ENCODE results near the gene QRFPR.
"Not testable (repeated sequence)": the region's sequence is repeated elsewhere in the genome, so short reads cannot be mapped to it uniquely, and the experiment has no call there.

Gene QRFPR

DNA sequence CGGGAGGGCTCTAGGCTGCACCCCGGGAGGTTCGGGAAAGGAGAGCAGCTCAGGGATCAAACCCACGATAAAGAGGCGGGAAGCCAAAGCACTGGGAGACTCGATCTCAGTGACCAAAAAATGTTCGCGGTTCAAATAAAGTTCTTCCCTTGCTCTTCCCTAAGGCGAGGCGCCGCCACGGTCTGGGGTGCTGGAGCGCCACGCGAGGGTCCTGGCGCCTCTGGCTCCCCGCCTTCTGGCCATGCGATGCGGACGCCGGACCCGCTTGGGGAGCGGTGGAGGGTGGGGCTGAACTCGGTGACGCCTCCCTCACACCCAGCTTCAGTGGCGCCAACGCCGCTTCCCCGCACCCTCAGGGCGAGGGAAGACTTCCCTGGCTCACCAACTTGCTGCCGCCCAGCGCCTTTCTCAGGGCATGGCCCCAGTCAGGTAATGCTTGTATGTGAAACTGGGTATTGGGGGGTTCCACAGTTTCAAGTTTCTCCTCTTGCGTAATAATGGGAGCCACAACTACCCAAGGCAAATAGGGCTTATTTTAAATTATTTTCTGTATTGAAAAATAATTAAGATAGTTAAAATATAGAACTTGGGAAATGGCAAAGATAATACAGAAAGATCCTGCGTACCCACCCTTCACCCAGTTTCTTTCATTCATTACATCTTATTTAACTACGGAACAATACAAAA lies at the start of gene QRFPR:
Gene QRFPR (minus strand): TSS at position 243 of the 687 bp plus-strand sequence. CDS start 371 bp downstream, outside the sequence.
- DNase-seq (ENCODE audit: low read depth) = no peak

DNA sequence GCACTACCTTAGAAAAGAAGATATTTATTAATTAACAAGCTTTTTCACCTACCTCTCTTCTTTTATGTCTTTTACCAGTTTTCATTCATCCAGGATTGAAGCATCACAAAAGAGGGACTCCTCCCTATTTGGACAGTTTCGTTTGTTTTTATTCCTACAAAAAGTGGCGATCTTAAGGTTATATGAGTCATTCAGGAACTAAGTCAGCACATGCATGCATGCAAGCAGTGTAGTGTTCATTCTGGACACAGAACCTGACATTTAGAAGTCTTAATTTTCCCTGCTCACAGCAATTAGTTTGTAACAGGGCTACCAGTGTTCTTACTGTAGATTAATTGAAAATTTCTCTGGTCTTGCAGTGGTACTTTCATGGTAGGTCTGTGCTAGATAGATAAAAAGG lies 47.9 kb upstream of the QRFPR start:
- no peak for DNase-seq (ENCODE audit: low read depth)

DNA sequence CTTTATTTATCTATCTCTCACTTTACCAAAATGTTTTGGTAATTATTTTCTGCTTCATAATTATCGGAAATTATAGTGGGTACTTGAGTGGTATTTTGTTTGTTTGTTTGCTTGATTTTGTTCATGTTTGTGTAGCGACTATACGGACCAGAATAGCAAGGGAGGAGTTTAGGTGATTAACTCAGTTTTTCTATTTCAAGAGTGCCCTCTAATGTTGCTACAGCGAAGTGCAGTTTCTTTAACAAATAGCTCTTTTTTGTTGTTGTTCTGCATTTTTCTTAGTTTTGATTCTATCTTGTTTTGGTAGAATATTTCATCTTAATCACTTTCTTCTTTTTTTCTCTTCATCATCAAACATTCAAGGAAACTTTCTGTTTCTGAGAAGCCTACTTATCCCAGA lies 40.8 kb upstream of the QRFPR start:
- DNase-seq (ENCODE audit: low read depth) = no peak

DNA sequence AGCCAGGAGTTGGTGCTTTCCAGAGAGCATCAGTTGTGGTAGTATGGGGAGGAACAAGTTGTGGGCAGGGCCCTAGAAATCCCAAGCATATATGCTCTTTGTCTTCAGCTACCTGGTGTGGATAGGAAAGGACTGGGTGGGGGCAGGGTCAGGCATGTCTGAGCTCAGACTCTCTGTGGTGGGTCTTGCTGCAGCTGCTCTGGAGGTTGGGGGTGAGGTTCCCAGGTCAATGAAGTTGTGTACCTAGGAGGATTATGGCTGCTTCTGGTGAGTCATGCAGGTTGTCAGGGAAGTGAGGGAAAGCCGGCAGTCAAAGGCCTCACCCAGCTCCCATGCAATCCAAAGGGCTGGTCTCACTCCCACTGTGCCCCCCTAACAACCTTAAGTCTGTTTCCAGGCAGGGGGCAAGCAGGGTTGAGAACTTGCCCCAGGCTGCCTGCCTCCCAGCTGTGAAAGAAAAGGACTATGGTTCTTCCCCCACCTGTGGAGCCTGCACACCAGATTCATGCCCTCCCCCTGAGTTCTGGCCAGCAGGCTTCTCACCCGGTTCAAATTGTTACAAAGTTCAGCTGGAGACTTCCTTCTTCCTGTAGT lies 30.4 kb upstream of the QRFPR start:
- no peak for DNase-seq (ENCODE audit: low read depth)

DNA sequence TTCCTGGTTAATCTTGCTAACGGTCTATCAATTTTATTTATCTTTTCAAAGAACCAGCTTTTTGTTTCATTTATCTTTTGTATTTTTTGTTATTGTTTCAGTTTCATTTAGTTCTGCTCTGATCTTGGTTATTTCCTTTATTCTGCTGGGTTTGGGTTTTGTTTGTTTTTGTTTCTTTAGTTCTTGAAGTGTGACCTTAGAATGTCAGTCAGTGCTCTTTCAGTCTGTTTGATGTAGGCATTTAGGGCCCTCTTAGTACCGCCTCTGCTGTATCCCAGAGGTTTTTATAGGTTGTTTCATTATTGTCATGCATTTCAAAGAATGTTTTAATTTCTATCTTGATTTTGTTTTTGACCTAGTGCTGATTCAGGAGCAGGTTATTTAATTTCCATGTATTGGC lies 27.7 kb upstream of the QRFPR start:
- DNase-seq (ENCODE audit: low read depth) = not testable (repeated sequence)

DNA sequence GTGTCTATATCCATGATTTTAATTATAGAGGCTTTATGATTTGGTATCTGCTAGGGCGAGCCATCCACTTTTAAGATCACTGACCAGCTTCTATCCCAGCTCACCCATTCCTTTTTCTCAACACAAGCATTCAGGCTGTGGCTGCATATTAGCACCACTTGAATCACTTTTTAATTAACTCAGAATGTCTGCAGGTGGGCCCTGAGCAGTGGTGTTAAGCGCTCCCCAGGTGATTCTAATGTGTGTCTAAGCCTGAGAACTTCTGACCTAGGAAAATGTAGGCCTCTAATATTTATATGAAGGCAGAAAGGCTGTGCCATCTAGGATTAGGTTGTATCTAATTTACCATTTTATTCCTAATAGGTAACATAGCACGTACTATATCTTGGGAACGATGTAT lies 19.8 kb upstream of the QRFPR start:
- no peak for DNase-seq (ENCODE audit: low read depth)

DNA sequence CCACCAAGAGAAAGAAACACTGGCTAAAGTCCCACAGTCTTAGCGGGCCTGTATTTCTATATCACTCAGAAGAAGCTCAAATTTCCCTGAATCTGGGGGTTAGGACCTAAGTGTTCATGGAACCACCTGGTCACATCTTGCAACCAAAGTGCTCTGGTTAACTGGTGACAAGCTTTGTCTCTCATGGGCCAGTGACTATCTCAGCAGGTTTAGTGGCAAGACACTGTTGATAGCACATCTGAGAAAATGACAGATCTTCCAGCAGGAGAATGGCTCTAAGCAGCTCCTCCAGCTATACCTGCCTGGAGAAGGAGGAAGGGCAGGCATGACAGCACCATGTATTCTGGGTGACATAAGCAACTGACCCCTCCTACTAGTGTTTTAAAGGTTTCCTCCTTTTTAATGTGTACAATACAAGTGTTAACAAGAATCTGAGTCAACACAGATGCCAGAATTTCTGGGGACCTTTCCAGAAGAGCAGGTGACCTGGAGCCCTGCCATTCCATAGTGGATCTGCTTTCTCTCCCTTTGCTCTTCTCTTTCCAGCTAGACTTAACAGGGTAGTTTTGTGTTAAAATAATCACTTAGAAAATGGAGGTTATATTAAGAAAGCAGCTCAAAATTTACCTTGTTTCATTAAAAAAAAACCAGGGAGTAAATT lies 17.3 kb upstream of the QRFPR start:
- DNase-seq (ENCODE audit: low read depth) = no peak

DNA sequence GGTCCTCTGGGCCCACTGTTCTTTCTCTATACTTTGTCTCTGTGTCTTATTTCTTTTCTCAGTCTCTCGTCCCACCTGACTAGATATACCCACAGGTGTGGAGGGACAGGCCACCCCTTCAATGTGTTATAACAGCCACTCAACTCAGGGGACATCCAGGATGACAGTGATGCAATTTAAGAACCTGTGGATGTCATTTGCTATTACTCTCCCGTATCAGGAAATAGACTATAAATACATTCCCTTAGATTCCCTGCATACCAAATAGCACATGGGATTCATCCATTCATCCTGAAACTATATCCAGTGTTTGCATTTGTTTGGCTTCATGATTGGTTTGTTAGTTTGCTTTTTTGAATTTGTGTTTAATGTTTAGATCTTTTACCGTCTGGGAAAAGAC lies 16.6 kb upstream of the QRFPR start:
- DNase-seq (ENCODE audit: low read depth) = no peak

DNA sequence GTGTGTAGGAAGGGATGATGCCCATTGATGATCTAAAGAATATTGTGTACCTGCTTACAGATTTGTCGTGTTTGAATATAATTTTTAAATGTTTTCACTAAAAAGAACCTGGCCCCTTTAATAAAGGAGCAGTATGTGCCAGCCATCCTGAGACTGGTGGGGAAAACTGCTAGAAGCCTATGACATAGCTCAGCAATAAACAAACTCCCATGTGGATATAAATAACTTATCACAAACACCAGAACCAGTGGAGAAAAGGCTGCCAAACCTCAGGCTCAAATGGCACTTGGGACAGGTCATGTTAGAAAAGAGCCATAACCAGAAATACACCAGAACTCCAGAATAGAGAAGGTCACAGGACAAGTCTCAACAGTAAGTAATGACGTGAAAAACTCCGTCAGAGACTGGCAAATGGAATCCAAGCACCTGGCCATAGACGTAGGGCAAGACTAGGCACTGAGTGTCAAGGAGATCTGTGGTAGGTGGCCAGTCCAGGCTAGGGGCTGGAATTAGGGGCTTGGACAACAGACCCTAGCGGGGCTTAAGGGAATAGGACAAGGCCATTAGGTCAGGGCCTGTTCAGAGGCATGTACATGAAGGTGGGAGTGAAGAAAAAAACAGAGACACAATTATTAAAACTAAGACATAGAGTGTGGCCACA lies 11.7 kb upstream of the QRFPR start:
- no peak for DNase-seq (ENCODE audit: low read depth)

DNA sequence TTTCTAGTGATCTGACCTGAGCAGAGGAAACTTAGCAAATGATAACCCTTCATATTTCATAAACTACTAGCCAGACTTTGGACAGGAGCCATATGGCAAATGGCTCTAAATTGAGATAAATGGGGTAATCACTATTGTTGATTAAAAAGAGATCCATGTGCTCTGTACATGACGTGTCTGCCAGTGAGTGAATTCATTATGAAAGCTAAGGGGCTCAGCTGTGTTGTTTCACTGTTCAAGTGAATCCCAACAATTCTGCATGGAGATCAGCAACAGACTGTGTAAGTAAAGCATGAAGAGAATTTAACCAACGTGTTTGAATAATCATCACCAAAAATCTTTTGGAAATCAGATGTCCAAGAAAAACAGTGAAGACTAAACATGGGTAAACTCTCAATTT lies 9.5 kb upstream of the QRFPR start:
- DNase-seq (ENCODE audit: low read depth) = no peak

DNA sequence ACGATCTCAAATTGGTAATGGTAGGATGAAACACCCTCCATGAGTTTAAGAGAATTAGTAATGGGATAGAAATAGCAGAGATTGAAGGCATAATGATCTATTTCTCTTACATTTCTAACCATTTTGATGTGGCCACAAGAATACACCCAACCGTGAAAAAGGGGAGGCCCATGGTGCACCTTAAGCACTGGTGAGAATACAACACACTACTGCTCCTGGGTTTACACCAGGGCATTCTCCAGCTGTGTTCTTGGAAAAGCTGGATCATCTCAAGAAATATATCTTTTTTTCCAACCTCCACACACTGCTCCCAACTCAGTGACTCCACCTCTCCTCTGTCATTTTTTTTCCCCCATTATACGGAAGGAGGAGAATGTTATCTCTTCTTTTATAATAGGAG lies 1.5 kb downstream of the QRFPR start:
- DNase-seq (ENCODE audit: low read depth) = no peak

DNA sequence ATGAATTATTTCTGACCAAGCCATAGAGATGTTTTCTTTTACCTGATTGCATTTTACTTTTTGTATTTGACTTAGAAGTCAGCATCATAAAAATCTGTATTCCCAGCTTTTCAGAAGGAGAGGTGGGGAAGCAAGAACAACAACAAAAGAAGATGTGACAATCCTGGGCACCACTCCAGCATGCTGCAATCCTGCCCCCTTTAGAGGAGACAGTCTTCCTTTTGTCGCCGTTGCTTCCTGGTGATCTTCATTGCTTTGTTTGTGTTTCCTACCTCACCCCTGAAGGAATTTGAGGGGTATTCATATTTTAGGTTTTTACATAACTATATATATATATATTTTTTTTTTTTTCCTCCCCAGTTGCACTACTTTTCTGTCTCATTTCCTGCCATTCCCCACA lies 3.7 kb downstream of the QRFPR start:
- DNase-seq (ENCODE audit: low read depth) = no peak

DNA sequence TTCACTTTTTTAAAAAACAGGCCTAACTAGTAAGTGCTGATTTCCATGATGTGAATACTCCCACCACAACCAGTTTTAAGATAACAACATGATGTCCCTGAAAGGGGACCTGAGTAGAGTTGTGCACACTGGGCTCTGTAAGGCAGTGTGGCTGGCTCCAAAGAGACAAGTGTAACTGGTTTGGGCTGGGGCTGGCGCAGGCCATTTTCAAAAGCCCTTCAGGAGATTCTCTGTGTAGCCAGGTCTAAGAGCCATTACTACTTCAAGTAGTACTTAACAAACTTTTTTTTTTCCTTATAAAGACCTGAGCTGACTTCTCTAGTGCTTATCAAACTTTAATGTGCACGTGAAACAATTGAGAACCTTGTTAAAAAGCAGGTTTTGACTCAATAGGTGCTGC lies 4.3 kb downstream of the QRFPR start:
- DNase-seq (ENCODE audit: low read depth) = no peak

DNA sequence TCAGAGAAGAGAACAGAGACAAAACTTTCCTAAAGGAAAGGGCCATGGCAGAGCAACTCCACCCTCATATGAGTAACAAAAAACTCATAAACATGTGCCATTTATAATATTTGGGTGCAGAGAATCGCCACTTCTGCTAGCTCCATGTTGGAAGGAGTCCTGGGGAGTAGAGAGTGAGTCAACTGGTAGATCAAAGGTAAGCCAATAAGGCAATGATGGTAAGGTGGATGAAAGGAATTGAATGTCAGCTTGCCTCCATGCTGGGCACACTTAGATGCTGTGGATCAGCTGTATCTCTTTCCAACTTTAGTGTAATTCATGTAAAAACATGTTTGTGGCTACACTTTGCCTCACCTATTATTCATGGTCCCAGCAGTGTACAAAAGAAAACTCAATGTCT lies 4.7 kb downstream of the QRFPR start:
- no peak for DNase-seq (ENCODE audit: low read depth)

DNA sequence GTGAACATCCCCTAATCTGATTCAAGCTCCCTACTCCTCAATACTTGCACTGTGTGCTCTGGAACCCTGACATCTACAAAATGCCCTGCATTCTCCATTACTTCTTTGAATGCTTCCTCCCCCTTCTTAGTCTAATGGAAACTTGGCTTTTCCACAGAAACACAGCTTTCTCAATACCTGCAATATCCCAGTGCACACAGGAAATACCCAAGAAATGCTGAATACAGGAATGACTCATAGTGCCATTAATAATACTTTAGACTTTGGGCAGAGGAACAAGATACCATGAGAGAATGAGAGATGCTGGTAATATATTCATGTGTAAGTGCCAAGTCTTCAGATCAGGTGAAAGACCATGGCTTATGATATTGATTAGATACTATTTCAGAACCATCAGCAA lies 5.6 kb downstream of the QRFPR start:
- no peak for DNase-seq (ENCODE audit: low read depth)

DNA sequence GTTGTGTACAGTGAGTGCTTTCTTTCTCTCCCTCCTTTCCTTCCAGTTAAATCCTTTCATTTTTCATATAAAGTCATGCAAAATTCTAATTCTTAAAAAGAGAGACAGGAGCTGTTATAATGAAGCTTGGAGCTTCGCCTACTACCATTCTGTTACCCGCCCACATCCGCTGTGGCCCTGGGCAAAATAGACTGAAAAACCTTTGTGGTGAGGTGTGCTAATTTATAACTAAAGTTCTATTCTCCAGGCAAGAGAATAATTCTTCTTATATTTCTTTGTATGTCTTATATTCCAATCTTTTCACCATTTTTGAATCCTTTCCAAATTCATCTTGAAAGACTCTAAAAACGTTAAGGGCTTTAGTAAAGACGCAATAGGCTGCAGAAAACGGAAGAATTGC lies 7.0 kb downstream of the QRFPR start:
- DNase-seq (ENCODE audit: low read depth) = no peak

DNA sequence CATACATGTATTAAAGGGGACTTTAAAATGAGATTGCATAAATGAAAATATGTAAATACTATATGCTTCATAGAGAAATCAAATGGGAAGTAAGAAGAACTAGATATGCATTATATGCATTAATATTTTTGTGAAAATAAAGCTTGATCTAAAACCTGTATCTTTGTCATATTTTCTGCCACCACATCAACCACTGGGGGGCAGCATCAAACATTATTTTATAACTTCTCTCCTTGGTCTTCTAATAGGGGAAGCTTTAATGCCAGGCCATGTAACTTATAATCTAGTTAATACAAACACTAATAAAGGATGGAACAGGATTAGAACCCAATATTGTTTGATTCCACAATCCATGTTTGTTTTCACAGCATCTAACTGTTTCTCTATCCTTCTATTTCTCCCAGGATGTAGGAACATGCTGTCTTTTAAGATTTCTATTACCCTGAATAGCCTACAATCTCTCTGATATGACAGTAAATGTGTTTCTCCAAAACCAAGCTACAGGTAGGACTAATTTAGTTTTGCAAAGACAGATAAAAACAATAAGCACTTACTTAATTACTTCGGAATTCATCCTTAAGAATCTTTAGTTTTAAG lies 10.0 kb downstream of the QRFPR start:
- DNase-seq (ENCODE audit: low read depth) = peak; percentile 12

DNA sequence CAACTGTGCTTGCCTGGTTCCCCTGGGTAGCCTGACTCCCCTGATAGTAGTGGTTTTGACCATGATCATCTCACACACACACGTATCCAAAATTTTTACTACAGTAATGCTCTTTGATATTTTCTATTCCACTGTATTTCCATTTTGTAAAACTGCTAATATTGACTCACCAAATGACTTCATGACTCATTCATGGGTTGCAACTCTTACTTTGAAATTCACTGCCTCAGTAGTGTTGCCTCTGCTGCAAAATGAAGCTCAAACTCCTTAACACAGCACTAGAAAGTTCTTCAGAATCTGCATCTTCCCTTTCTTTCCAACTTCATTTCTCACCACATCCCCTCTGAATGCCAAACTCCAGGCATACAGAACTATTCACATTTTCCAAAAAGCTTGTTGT lies 20.3 kb downstream of the QRFPR start:
- no peak for DNase-seq (ENCODE audit: low read depth)

DNA sequence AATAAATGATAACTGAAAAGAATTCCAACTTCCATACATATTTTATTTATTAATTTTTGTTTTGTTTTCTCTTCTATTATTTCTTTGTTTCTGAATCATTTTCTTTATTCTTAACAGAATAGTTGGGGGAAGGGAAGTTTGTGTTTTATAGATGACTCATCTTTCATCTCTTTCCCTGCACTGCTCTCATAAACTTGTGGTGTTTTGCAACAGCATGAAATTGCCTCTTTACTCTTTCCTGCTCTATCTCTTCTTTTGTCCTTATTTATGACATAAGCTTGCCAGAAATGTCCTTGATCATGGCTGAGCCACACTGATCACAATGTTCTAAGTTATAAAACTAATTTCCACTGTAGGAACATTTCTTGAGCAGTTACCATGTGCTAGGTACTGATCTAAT lies 22.3 kb downstream of the QRFPR start:
- no peak for DNase-seq (ENCODE audit: low read depth)

DNA sequence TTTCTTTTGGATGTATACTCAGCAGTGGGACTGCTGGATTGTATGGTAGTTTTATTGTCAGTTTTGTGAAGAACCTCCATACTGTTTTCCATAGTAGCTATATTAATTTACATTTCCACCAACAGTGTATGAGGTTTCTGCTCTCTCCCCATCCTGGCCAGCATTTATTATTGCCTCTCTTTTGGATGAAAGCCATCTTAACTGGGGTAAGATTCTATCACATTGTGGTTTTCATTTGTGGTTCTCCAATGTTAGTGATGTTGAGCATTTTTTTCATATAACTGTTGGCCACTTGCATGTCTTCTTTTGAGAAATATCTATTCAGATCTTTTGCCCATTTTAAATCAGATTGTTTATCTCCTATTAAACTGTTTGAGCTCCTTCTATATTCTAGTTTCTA lies 27.6 kb downstream of the QRFPR start:
- no peak for DNase-seq (ENCODE audit: low read depth)

DNA sequence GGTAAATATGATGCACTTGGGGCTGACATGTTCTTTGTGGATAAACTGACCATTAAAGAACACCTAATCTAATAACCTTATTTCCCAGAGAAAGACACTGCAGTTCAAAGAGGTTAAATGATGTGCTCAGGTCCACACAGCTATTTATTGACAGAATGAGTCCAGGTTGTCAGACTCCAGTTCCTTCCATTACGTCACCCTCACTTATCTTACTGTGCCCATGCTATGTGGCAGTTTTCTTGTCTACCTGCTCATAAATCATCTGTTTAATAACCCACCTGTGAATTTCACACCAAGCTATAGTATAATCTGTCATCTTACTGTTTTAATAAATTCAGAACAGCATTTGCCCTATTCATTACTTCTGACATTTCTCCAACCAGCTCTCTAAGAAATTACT lies 36.7 kb downstream of the QRFPR start:
- no peak for DNase-seq (ENCODE audit: low read depth)

DNA sequence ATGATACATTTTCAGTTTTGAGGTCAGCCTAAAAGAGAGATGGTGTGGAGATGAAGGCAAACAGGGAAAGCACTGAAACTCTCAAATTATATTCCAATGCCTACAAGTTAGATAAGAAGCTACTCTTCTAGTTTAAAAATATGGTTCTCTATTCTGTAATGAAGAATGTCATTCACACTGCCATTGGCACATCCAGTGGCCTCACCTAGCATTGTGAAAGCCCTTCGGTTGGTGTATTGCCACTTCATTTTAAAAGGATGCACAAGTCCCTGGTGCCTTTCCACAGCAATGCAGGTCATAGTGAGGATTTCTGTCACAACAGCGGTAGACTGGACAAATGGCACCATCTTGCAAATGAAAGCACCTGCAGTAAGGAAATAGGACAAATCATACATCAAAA lies 40.6 kb downstream of the QRFPR start:
- DNase-seq (ENCODE audit: low read depth) = no peak

DNA sequence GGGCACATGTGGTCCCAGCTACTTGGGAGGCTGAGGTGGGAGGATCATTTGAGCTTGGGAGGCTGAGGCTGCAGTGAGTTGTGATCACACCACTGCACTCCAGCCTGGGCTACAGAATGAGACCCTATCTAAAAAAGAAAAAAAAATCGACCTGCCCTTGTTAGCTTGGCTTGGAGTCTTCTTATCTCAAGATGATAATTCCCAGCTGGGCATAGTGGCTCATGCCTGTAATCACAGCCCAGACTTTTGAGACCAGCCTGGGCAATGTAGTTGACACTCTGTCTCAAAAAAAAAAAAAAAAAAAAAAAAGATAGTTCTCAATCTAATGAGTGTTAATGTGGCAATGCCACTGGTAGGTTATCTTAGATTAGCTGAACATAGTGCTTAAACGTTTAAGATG lies 41.0 kb downstream of the QRFPR start:
- DNase-seq (ENCODE audit: low read depth) = no peak
